ENCODE data around the gene DOK4. TPM values are rescaled to one million over a fixed set of nuclear protein-coding genes. Genes with fewer than 3 reads are reported as not detected.

Gene DOK4
- total and polyA plus RNA-seq, 2 experiments from 2014 or later, result 11.4 to 29.1 TPM

GRCh38 chr16:57479205-57479975 is 6.9 kb downstream of the DOK4 start:
- no peak for TF ChIP-seq STAT1 (IDR thresholded peaks at IDR 0.05; ENCODE audit: unreplicated experiment)
- no peak for TF ChIP-seq ZNF331 (CRISPR knock-in tag; IDR thresholded peaks at IDR 0.05; ENCODE audit: low read depth)
- no peak for TF ChIP-seq CTCF (conservative IDR thresholded peaks at IDR 0.05; ENCODE audit: low read depth in 2 of 2)
- TF ChIP-seq, protein P1, sequence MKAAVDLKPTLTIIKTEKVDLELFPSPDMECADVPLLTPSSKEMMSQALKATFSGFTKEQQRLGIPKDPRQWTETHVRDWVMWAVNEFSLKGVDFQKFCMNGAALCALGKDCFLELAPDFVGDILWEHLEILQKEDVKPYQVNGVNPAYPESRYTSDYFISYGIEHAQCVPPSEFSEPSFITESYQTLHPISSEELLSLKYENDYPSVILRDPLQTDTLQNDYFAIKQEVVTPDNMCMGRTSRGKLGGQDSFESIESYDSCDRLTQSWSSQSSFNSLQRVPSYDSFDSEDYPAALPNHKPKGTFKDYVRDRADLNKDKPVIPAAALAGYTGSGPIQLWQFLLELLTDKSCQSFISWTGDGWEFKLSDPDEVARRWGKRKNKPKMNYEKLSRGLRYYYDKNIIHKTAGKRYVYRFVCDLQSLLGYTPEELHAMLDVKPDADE (IDR thresholded peaks at IDR 0.05), result peak; percentile 22; the same call in 1 of the 2 replicates
- no peak for TF ChIP-seq EZH2phosphoT487 (IDR thresholded peaks at IDR 0.05; ENCODE audit: unreplicated experiment)
- 0 out of 2 replicates have a peak, but pooled peaks have one; percentile 30 for TF ChIP-seq POLR2AphosphoS5 (IDR thresholded peaks at IDR 0.05; ENCODE audit: low read depth)
- TF ChIP-seq ZNF114 (CRISPR knock-in tag; IDR thresholded peaks at IDR 0.05), result no peak
- no peak for TF ChIP-seq EZH2 (IDR thresholded peaks at IDR 0.05; ENCODE audit: low read depth, unreplicated experiment)
- 0 out of 2 replicates have a peak, but pooled peaks have one; percentile 13 for TF ChIP-seq CREB1 (CRISPR knock-in tag; IDR thresholded peaks at IDR 0.05; ENCODE audit: low read depth)
- TF ChIP-seq JUNB (IDR thresholded peaks at IDR 0.05; ENCODE audit: unreplicated experiment), result no peak
- TF ChIP-seq NANOG (IDR thresholded peaks at IDR 0.05; ENCODE audit: borderline replicate concordance), result no peak
- no peak for TF ChIP-seq REST (IDR thresholded peaks at IDR 0.05; ENCODE audit: unreplicated experiment)
- no peak for TF ChIP-seq ZNF462 (CRISPR knock-in tag; IDR thresholded peaks at IDR 0.05)
- no peaks in the 10 kb centered on the region; the same call in 1 of the 2 replicates for H3K79me2 ChIP-seq (replicated peaks; ENCODE audit: insufficient read depth)
- H2AFZ ChIP-seq, result peak overlapping the region; percentile 60
- Mint-ChIP-seq H3K27ac (no peak overlapping the region), H3K4me3 (peak overlapping the region; percentile 83), H3K9me3 (no peaks in the 10 kb centered on the region), H3K4me1 (peaks cover 51% of the 10 kb centered on the region), H3K27me3 (ENCODE audit: insufficient read depth, low read depth, poor library complexity) (peaks cover 26% of the 10 kb centered on the region), H3K36me3 (ENCODE audit: low read depth) (peaks cover 3% of the 10 kb centered on the region; the same call in 1 of the 3 replicates)
- H3K4me2 ChIP-seq, result peak overlapping the region; percentile 84
- H3K4me3 ChIP-seq, result peak overlapping the region; percentile 56
- no peaks in the 10 kb centered on the region for H3K9me2 ChIP-seq (ENCODE audit: insufficient read depth)
- ATAC-seq, result peak; percentile 48
- 0 out of 2 replicates have a peak, but pooled peaks cover 3% of the 10 kb centered on the region for H4K20me1 ChIP-seq (replicated peaks; ENCODE audit: insufficient read depth)
- peaks cover 7% of the 10 kb centered on the region; the same call in 1 of the 2 replicates for H3K27me3 ChIP-seq (ENCODE audit: insufficient read depth)
- peak; percentile 86 for DNase-seq (ENCODE audit: low spot score)
- H3K27ac ChIP-seq (ENCODE audit: low read depth), result no peak overlapping the region
- peaks cover 4% of the 10 kb centered on the region; the same call in 1 of the 2 replicates for H3F3A ChIP-seq (replicated peaks; ENCODE audit: low read depth)
- H3K4me1 ChIP-seq (ENCODE audit: insufficient read depth), result peaks cover 44% of the 10 kb centered on the region
- H3K36me3 ChIP-seq (ENCODE audit: insufficient read depth), result no peaks in the 10 kb centered on the region
